ENCODE measurements around the gene TCFL5.

TCFL5 gene

DNA sequence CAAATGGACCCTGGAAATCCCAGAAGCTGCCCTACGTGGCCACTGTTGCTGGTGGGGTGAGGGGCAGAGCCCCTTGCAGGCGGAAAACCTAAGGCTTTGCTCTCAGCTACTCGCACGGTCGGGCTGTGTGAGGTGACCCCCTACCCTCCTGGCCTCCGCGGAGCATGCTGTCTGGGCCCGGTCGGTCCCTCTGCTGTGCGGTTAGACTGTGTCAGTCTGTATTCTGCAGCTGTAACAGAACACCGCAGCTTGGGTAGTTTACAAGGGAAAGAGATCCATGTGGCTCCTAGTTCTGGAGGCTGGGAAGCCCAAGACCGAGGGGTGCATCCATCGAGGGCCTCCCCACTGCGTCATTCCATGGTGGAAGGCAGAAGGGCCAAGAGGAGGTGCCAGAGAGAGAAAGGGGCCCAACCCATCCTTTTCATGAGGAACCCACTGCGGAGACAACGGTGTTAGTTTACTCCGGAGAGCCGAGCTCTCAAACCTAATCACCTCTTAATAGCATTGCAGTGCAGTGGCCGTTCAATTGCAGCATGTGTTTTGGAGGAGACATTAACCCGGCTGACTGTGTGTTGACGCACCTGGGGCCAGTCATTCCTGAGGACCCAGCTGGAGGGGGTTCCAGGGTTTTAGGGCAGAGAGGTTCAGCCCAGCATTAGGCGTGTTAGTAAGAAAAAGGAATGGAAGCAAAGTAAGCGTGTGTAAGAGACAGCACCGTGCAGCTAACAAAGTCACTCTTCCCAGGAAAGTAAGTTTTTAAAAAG is 26.5 kb downstream of the TCFL5 start:
- no peak for DNase-seq (ENCODE audit: low read depth)

DNA sequence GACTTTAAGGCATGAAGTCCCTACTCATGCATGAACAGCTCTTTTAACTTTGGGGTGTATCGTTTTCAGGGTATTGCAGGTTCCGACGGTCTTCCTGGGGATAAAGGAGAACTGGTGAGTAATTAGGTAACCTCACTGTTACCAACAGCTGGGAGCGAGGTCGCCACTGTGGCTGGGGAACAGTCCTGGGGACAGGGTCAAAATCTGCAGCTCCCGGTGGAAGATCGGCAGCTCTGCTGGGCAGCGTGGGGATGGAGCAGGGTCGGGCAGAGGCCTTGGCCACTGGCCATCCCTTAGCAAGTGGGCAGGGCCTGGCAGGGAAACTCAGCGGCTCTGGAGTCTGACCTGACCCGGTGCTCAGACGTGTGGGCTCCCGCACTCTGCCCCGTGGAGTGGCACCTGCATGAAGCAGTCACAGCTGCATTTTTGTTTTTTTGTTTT is 28.7 kb downstream of the TCFL5 start:
- no peak for DNase-seq (ENCODE audit: low read depth)

GRCh38 chr20:62832212-62832922 is 29.3 kb downstream of the TCFL5 start:
- no peak for DNase-seq (ENCODE audit: low read depth)

DNA sequence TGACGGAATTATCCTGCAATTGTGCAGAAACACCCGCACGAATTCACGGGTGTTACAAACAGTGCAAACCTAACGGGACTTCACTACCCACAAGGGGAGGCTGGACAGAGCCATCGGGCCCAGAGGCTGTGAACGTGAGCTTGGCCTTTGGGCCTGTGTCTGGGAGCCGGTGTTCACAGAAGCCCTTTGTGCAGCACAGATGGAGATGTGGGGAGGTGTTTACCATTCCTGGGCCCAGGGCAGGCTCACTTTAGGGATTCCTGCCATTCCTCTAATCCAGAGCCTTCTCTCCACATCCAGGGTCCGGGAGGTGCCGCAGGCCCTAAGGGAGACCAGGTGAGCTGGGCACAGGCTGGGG is 29.8 kb downstream of the TCFL5 start:
- DNase-seq (ENCODE audit: low read depth), result no peak

GRCh38 chr20:62831361-62831788 is 30.2 kb downstream of the TCFL5 start:
- no peak for DNase-seq (ENCODE audit: low read depth)

GRCh38 chr20:62830821-62831220 is 30.8 kb downstream of the TCFL5 start:
- DNase-seq (ENCODE audit: low read depth), result no peak

- DNase-seq (ENCODE audit: low read depth), result no peak
Measured at GRCh38 chr20:62830251-62830650, 31.4 kb downstream of the TCFL5 start.

- DNase-seq (ENCODE audit: low read depth), result no peak
Measured at GRCh38 chr20:62829231-62830230, 32.1 kb downstream of the TCFL5 start.

- no peak for DNase-seq (ENCODE audit: low read depth)
Measured at GRCh38 chr20:62828511-62829230, 33.0 kb downstream of the TCFL5 start.

DNA sequence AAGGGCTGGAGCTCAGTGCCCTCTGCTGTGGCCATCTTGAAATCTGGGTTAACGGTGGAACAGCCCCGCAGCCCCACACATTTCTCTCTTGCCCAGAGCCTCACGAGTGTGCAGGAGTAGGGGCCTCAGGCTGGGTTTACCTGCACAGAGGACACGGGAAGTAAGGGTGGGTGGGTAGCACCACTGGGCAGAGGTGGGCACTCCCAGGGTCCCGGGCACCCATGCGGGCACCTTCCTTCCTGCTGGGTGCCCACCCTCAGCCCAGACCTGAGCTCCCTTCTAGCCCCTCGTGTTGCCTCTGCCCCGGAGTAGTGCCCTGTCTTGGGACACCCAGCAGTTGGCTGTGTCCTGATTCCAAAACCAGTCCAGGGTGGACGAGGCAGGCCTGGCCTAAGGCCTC is 33.6 kb downstream of the TCFL5 start:
- DNase-seq (ENCODE audit: low read depth), result no peak

GRCh38 chr20:62827311-62828038 is 34.1 kb downstream of the TCFL5 start:
- no peak for DNase-seq (ENCODE audit: low read depth)

DNA sequence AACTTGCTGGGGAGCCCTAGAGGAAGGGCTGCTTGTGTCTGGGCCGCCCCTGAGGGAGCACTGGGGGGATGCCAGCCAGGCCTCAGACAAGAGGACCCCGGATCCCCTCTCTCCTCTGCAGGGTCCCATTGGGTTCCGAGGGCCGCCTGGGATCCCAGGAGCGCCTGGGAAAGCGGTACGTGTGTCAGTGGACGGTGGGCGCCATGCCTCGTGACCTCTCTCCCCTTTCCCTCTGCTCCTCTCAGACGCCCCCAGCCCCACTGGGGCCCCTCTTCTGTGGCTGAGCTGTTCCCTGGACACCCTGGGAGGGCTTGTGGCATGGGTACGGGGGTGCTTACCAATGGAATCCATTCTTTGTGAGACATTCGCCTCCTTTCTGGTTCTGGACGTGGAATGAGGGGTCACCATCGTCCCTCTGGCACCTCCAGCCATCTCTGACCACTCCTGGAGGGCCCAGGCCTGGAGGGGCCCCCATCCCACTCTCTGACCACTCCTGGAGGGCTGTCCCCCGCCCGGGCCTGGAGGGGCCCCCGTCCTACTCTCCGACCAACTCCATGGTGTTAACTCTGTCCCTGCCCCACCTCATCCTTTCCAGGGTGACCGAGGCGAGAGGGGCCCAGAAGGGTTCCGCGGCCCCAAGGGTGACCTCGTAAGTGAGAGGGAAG is 34.8 kb downstream of the TCFL5 start:
- no peak for DNase-seq (ENCODE audit: low read depth)

DNA sequence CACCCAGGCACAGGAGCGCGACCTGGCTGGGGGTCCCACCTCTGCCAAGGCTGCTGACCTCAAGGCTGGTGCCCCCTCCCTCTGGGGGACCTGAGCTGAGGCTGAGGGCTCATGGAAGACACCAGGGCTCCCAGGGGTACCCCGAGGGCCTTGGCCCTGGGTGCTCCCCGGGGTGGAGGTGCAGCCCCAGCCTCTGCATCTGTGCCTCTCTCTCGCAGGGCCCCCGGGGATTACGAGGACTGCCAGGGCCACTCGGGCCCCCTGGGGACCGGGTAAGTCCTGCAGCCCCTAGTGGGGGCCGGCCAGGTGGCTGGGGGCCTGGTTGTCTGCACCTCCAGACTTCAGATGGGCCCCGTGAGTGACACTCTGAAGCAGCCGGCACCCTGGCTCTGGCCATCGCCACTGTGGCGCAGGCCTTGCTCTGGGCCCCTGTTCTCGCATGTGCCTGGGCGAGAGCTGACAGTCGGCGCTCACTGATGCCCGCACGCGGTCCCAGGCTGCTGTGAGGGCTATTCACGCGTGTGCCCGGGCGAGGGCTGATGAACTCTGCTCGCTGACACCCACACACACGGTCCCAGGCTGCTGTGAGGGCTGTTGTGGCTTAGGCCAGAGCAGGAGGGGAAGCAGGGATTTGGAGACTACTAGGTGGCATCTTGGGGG is 35.5 kb downstream of the TCFL5 start:
- no peak for DNase-seq (ENCODE audit: low read depth)

DNA sequence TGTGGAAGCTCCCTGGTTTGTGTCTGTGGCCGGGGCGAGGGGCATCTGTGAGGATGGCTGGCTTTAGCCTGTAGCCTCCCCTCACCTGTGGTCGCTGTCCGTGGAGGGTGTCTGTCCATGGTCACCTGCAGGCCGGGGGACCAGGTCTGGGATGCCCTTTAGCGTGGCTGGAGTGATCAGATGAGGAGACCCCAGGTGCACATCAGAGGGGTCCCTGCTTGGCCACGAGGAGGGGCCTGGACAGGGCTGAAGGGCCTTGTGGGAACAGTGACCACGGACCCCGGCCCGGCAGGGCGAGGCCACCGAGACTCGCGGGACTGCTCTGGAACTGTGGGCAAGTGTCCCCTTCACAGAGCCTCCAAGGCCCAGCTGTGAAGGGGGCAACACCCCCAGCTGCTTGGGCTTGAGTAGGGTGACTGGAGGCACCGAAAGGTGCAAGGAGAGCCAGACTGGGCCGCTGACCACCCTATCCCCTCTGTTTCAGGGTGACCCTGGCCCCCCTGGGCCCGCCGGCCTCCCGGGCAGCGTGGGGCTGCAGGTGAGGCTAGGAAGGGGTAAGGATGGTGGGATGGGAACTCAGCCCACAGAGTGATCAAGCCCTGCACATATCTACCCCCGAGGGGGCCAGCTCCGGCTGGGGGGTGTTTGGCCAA is 36.2 kb downstream of the TCFL5 start:
- no peak for DNase-seq (ENCODE audit: low read depth)

DNA sequence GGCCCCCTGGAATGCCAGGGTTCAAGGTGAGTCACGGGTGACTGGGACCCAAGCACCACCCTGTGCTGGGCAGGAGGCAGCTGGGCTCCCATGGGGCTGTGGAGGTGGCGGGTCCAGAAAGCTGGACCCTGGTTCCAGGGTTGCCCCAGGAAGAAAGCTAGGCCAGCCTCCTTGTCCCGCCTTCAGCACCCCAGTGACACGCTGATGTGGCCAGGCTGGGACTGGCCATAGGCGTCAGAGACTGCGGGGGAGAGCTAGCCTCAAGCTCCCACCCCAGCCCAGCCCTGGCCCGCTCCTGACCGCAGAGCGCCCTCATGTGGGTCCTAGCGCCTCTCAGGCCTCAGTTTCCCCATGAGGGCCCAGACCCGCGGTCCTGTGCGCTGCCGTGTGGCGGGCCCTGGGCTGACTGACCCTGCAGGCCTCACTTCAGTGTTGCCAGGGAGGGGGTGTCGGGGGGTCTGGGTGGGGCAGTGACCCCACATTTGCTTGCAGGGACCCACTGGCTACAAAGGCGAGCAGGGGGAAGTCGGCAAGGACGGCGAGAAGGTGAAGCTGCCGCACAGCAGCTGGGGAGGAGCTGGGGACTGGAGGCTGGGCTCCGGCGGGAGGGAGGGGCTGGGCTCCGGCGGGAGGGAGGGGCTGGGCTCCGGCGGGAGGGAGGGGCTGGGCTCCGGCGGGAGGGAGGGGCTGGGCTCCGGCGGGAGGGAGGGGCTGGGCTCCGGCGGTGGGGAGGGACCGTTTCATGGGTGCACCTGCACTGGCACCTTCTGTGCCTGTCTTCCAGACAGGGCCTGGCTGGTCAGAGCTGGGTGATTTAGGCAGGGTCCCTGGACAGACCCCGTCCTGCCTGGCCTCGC is 36.9 kb downstream of the TCFL5 start:
- DNase-seq (ENCODE audit: low read depth), result no peak

GRCh38 chr20:62823688-62824475 is 37.7 kb downstream of the TCFL5 start:
- DNase-seq (ENCODE audit: low read depth), result no peak

GRCh38 chr20:62822788-62823651 is 38.6 kb downstream of the TCFL5 start:
- no peak for DNase-seq (ENCODE audit: low read depth)

Measured in GM04504 (cell line).